Globus pallidus (tissue), 1 donor: ENCODE measurements around the gene SPATA6L.
A peak's percentile ranks its signal among the peaks of the same experiment; 100 is the strongest.
"Not testable (repeated sequence)": the region's sequence is repeated elsewhere in the genome, so short reads cannot be mapped to it uniquely, and the experiment has no call there.

Experiments
- DNase-seq: peaks from one replicate; pipeline ENCODE4 v3.0.0-alpha.2; 2015; ENCODE audit warnings: low spot score

Gene SPATA6L

GRCh38 chr9:4630836-4631235 is 35.4 kb downstream of the SPATA6L start:
- DNase-seq, result no peak

- DNase-seq, result no peak
Observed at GRCh38 chr9:4622016-4622415, 44.3 kb downstream of the SPATA6L start.

- no peak for DNase-seq
Observed at GRCh38 chr9:4620881-4621555, 45.3 kb downstream of the SPATA6L start.

GRCh38 chr9:4620057-4620765 is 46.1 kb downstream of the SPATA6L start:
- DNase-seq, result no peak

- DNase-seq, result no peak
Observed at GRCh38 chr9:4618700-4619099, 47.6 kb downstream of the SPATA6L start.

- DNase-seq, result no peak
Observed at GRCh38 chr9:4617752-4618151, 48.5 kb downstream of the SPATA6L start.

GRCh38 chr9:4615778-4616177 is 50.5 kb downstream of the SPATA6L start:
- no peak for DNase-seq

- DNase-seq, result no peak
Observed at GRCh38 chr9:4615251-4615650, 51.0 kb downstream of the SPATA6L start.

GRCh38 chr9:4614627-4615026 is 51.7 kb downstream of the SPATA6L start:
- DNase-seq, result no peak

- DNase-seq, result not testable (repeated sequence)
Observed at GRCh38 chr9:4606033-4606432, 60.2 kb downstream of the SPATA6L start.

GRCh38 chr9:4604678-4605095 is 61.6 kb downstream of the SPATA6L start:
- peak; percentile 55 for DNase-seq

GRCh38 chr9:4603830-4604229 is 62.5 kb downstream of the SPATA6L start:
- no peak for DNase-seq

GRCh38 chr9:4600368-4600767 is 65.9 kb downstream of the SPATA6L start:
- no peak for DNase-seq

- no peak for DNase-seq
Observed at GRCh38 chr9:4596165-4596922, 69.9 kb downstream of the SPATA6L start.

GRCh38 chr9:4594994-4595393 is 71.3 kb downstream of the SPATA6L start:
- no peak for DNase-seq

GRCh38 chr9:4594545-4594944 is 71.7 kb downstream of the SPATA6L start:
- no peak for DNase-seq

GRCh38 chr9:4592886-4593285 is 73.4 kb downstream of the SPATA6L start:
- no peak for DNase-seq

- DNase-seq, result no peak
Observed at GRCh38 chr9:4592295-4592694, 74.0 kb downstream of the SPATA6L start.

- no peak for DNase-seq
Observed at GRCh38 chr9:4591123-4591500, 75.2 kb downstream of the SPATA6L start.

GRCh38 chr9:4590430-4591122 is 75.7 kb downstream of the SPATA6L start:
- DNase-seq, result no peak

- DNase-seq, result no peak
Observed at GRCh38 chr9:4588721-4589120, 77.6 kb downstream of the SPATA6L start.

GRCh38 chr9:4585135-4585534 is 81.1 kb downstream of the SPATA6L start:
- DNase-seq, result no peak
